ENCODE data around the gene MCRS1. TPM values are rescaled to one million over a fixed set of nuclear protein-coding genes. Genes with fewer than 3 reads are reported as not detected.

The MCRS1 gene
- total and polyA plus RNA-seq, 2 donors (not counting 3 experiments of a cell fraction or from before 2014, with no cell fraction given): 71.1 to 99.3 TPM

DNA sequence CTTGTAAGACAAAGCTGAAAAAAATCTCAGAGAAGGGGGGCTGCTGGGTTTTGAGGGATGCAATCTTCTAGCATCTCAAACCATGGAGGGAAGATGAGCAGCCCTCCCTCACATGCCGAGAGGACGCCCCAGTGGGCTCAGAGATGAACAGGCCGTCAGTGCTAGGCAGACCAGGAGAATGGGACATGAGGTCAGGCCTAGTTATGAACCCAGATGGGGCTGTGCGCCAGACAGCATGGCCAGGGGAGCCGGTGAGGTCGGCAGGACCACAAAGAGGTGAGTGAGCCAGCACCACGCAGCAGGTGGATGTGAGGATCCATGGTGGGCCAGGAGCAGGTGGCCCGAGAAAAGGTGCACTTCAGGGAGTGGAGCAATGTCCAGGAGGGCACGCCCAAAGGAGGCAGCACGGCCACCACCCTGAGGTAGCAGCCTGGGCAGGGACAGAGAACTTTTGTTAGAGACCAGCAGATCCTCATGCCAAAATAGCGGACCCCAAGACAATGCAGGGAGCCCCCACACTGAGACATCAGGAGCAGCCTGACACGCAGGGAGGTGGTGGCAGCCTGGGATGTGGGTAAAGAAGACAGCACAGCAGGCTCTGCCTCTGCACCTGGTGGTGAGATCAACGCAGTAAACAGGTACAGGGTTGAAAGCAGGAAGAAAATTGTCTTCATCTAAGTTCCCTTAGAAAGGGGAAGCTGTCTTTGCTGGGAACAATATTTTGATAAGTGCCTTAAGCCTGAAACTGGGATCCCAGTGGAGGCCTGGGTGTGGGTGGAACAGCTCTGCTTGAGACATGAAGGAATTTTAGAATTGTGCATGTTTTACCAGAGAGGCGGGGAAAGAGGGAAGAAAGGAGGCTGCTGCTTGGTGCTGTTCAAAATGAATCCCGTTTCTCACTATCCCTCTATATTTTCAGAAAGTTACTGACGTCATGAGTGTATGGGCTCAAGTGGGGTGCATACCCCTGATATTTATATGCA, 17.8 kb upstream of the MCRS1 start:
- TF ChIP-seq, protein P1, sequence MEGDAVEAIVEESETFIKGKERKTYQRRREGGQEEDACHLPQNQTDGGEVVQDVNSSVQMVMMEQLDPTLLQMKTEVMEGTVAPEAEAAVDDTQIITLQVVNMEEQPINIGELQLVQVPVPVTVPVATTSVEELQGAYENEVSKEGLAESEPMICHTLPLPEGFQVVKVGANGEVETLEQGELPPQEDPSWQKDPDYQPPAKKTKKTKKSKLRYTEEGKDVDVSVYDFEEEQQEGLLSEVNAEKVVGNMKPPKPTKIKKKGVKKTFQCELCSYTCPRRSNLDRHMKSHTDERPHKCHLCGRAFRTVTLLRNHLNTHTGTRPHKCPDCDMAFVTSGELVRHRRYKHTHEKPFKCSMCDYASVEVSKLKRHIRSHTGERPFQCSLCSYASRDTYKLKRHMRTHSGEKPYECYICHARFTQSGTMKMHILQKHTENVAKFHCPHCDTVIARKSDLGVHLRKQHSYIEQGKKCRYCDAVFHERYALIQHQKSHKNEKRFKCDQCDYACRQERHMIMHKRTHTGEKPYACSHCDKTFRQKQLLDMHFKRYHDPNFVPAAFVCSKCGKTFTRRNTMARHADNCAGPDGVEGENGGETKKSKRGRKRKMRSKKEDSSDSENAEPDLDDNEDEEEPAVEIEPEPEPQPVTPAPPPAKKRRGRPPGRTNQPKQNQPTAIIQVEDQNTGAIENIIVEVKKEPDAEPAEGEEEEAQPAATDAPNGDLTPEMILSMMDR (IDR thresholded peaks at IDR 0.05; ENCODE audit: extremely low read depth in 1 of 2, insufficient read depth in 1 of 2, low read depth in 1 of 2, low read length in 2 of 2): no peak
- no peak for TF ChIP-seq GATA2 (IDR thresholded peaks at IDR 0.05; ENCODE audit: insufficient read depth, insufficient read length, low read depth, low read length)
- TF ChIP-seq EZH2 (IDR thresholded peaks at IDR 0.05; ENCODE audit: borderline replicate concordance, low read depth, low read length, severe bottlenecking): no peak
- TF ChIP-seq POLR2A (IDR thresholded peaks at IDR 0.05; ENCODE audit: low read depth, low read length): no peak
- TF ChIP-seq FOS (IDR thresholded peaks at IDR 0.05; ENCODE audit: borderline replicate concordance, insufficient read depth, low read length): no peak
- TF ChIP-seq JUN (IDR thresholded peaks at IDR 0.05; ENCODE audit: borderline replicate concordance, insufficient read depth, insufficient read length, low read depth): no peak
- no peak for TF ChIP-seq POLR2AphosphoS5 (IDR thresholded peaks at IDR 0.05; ENCODE audit: insufficient read depth, low read depth, low read length)
- no peak for TF ChIP-seq MYC (IDR thresholded peaks at IDR 0.05; ENCODE audit: low read depth, low read length)
- TF ChIP-seq, protein P2, sequence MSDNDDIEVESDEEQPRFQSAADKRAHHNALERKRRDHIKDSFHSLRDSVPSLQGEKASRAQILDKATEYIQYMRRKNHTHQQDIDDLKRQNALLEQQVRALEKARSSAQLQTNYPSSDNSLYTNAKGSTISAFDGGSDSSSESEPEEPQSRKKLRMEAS (IDR thresholded peaks at IDR 0.05; ENCODE audit: insufficient read depth, insufficient read length): no peak
- no peaks in the 10 kb centered on the region for H3K36me3 ChIP-seq (ENCODE audit: control insufficient read depth in 2 of 2, extremely low read depth in 1 of 2, insufficient read depth in 2 of 2, low read length in 2 of 2)
- POLR2A ChIA-PET: no interaction called here
- H4K20me1 ChIP-seq (replicated peaks; ENCODE audit: control insufficient read depth, extremely low read depth, insufficient read depth, low read length): no peaks in the 10 kb centered on the region
- intact Hi-C loops (cut with micrococcal nuclease) (no loop called here), dilution Hi-C loops (cut with MboI; ENCODE audit: extremely low pct_ligation_motif_present, low sequenced_read_pairs) (no loop called here)
- no peak overlapping the region for H3K4me3 ChIP-seq (replicated peaks in 1 of 3; ENCODE audit: insufficient read depth in 1 of 3, low read depth in 1 of 3, low read length in 3 of 3)
- H3K79me2 ChIP-seq (ENCODE audit: control insufficient read depth, insufficient read depth, low read length): no peaks in the 10 kb centered on the region
- no TSS peak for BruUV-seq (replicated peaks)
- no peak overlapping the region for H3K27ac ChIP-seq (ENCODE audit: insufficient read depth, low read depth, low read length)
- no peak overlapping the region for H3K4me2 ChIP-seq (ENCODE audit: insufficient read depth, low read length)
- H3K9me3 ChIP-seq (replicated peaks; ENCODE audit: control insufficient read depth, insufficient read depth, low read length): no peaks in the 10 kb centered on the region
- no peak overlapping the region for H3K9ac ChIP-seq (replicated peaks; ENCODE audit: extremely low read depth, insufficient read depth, low read length)
- no peak for FAIRE-seq
- H2AFZ ChIP-seq (ENCODE audit: low read depth, low read length): no peak overlapping the region
- DNase-seq (ENCODE audit: low read depth, low spot score): no peak
- no peaks in the 10 kb centered on the region for H3K4me1 ChIP-seq (ENCODE audit: control insufficient read depth, extremely low read depth, insufficient read depth, low read length)
- no peaks in the 10 kb centered on the region for H3K27me3 ChIP-seq (ENCODE audit: control insufficient read depth in 2 of 2, insufficient read depth in 2 of 2, low read length in 2 of 2)
- H3K9me1 ChIP-seq (replicated peaks; ENCODE audit: control insufficient read depth, extremely low read depth, insufficient read depth, low read length): no peaks in the 10 kb centered on the region
- CTCF ChIA-PET: interaction anchor here (1.1 kb wide), 2 partner anchors 38 to 227 kb away, joined by 3 read pairs; partner anchors contain the start of gene PRPF40B
